HL-60/S4 treated with retinoic acid at 250 ng/mL for 4 days and 3 days (cell line): ENCODE measurements around the gene CFAP99.

Experiments
- in situ Hi-C: fragments of 300-500 bp; cut with MboI; formaldehyde crosslinking; loops from 2 replicates; pipeline ENCODE4 v1.7.0; 2022; ENCODE audit warnings: low sequenced_read_pairs

The CFAP99 gene

DNA sequence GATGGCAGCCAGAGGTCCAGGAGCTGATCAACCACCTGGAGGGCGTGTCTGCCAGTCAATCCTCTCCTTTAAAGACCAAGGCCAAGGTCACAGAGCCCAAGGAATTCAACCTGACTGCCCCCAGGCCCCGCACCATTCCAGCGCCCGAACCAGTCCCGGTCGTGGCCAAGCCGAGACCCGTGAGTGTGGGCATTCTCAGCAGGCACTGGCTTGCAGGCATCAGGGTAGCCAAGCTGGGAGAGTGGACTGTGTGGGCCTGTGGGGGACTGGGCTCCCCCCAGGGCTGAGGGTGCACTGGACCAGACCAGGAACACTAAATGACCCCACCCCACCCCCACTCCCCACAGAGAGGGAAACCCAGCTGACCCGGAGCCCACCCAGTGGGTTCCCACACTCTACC, 26.4 kb downstream of the CFAP99 start:
- in situ Hi-C loops = no loop called here

- in situ Hi-C loops = no loop called here
Measured at GRCh38 chr4:2445571-2445970, 26.8 kb downstream of the CFAP99 start.

- in situ Hi-C loops = no loop called here
Measured at GRCh38 chr4:2446656-2447564, 28.2 kb downstream of the CFAP99 start.

DNA sequence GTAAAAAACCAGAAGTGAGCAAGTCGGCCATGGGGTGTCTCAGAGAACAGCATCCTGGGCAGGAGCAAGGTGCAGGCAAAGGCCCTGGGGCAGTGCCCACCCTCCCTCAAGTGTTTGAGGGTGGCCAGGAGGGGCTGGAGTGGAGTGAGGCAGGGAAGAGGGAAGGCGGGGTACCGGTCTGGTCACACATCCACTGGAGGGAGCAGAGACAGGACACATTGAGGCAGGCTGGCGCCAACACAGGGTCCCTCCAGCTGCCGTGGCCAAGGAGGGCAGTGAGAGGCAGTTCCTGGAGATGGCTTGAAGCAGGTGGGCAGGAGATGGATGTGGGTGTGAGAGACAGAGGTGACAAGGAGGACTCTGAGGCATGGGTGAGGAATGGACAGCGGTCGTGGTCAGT, 29.8 kb downstream of the CFAP99 start:
- in situ Hi-C loops = no loop called here

DNA sequence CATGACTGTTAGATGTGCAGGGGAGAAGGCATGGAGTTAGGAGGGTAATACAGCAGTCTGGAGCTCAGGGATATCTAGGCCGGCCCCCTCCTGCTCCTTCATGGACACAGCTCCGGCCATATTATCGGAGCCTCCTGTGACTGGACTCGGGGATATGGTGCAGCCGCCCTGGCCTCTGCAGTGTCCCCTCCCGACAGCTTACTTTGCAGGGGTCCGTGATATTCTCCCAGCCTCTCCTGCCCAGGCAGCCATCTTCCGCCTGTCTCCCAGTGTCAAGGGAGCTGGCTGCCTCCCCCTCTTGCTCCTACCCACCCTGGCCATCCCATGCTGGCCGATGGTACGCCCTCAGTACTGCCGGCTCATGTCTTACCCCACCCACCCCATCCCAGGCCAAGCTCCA, 30.3 kb downstream of the CFAP99 start:
- in situ Hi-C loops = no loop called here

DNA sequence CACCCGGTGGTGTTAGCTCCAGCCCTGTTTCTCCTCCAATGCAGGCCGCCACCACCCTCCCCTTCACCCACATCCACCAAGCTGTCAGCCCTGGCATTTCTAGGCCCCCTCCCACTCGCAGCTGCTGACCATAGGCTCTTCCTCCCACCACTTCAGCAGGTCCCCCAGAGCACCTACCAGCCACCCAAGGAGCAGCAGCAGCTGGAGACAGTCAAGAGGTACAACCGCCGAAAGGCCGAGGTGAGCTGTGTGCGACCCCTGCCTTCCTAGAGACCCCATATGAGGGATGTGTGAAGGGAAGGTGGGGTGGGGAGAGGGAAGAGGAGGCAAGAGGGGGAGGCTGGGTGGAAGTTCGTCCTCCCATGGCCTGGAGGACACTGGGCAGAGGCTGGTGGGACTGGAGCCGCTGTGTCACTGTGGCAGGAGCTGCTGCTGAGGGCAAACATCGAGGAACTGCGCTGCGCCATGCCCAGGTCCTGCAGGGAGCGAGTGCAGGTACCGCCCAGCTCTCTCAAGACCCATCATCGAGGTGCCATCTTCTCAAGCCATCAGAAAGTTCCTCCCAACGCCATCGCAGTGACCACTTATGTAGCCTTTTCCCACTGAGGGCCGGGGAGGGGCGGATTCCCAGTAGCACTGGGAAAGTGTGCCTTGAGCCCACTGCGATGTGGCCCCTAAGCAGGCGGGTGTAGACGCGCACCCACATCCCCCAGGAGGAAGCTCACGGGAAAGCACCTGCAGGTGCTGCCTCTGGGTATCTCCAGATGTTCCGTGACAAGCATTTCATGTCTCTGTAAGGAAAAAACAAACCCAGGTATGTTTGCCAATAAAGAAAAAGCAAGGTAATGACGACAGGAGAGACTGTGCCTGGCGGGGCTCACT, 31.0 kb downstream of the CFAP99 start:
- in situ Hi-C loops = no loop called here

GRCh38 chr4:2450394-2451035, 31.8 kb downstream of the CFAP99 start:
- in situ Hi-C loops = no loop called here

GRCh38 chr4:2451036-2451520, 32.3 kb downstream of the CFAP99 start:
- in situ Hi-C loops = no loop called here

DNA sequence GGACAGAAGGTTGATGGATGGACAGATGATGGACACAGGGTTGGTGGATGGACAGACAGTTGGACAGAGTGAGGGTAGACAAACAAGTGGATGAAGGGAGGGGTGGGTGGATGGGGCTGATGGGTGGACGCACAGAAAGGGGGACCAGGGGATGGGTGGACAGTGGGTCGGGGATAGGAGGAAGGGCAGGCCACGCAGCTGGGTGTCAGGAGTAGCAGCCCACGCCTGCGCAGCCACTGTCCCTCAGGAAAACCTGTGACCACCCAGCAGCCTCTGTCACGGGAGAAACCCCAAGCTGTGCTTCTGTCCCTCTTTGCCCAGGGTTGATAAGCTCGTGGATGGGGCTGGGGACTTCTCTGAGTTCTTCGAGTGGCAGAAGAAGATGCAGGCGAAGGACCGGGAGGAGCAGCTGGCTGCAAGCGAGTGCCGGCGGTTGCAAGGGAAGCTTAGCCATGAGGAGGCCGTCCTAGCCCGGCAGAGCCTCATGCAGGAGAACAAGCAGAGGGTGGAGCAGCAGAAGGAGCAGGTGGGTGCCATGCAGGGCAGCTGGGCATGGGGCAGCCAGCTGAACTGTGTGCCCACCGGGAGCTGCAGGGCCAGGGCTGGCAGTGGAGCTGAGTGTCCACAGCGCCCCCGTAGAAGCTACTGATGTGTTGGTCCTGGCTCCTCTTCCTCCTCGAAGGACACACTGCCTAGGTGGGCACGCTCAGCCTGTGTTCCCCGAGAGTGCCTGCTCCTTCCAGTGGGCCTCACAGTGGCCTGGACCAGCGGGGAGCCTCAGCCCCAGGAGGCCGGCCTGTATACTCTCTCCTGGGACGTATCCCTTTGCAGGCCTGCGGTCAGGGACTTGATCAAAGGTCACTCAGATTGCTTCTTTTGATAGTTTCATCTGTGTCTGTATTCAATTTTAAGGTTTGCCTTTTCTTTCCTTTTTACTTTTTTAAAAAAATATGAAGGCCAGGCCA, 33.3 kb downstream of the CFAP99 start:
- in situ Hi-C loops = no loop called here

- in situ Hi-C loops = no loop called here
Measured at GRCh38 chr4:2457481-2458295, 38.9 kb downstream of the CFAP99 start.

DNA sequence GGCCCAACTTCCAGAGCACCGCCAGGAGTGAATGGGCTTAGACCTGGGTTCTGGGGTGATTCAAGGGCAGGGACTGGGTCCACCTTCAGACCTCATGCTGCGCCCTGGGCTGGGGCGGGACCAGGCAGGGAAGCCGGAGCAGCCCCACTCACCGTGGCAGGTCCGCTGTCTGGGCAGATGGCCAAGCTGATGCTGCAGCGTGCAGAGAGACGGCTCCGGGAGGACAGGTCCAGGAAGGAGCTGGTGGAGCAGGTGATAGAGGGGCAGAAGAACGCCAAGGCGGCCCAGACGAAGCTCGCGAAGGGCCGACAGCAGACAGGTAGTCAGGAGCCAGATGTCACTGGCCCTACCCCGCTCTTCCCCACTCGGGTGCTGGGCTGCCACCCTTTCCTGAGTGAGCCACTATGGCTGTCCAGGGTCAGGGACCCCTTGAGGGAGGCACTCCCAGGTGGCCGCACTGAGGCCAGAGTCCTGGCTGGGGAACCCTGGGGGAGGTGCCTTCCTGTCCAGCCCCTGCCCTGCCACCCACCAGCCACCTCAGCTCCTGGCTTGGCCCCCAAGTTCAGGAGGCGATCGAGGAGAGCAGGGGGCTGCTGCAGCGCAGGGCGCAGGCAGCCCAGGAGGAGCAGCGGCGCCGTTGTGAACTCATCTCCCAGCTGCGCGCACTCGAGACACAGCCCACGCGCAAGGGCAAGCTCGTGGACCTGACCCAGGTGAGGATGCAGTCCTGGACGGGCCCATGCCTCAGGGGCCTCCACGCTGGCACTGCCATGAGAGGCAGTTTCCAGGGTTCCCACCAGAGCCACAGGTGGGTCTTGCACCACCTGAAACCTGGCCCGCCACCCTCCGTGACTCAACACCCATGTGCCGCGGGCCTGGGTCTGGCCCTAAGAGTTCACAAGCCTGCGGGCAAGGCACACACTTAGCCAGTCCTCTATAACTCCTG, 40.1 kb downstream of the CFAP99 start:
- in situ Hi-C loops = no loop called here

DNA sequence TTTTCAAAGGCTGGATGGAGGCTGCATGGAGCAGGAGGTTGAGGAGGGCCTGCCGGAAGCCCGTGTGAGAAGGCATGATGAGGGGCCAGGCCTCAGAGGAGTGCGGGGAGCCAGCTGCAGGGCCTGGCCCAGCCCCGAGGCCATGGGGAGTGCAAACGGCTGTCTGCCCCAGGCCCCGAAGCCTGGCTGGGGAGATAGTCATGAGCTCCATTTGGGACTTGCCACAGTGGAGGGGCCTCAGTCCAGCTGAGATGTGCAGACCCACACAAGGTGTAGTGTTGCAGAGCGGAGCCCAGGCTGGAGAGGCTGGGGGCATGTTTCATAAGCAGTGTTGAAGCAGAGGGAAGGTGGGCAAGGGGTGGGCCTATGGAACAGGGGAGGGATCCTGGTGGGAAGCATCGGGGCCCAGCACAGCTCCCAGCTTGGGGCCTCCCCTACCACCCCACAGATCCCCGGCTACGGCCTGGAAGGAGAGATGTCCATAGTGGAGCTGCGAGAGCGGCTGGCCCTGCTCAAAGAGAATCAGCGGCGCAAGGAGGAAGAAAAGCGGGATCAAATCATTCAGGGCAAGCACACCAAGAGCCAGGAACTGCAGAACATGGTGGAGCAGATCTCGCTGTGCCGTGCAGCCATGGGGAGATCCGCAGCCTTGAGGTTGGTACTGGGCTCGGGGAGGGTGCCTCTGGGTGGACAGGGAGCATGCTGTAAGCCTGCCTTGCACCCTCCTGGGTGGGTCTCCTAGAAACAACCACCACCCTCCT, 41.0 kb downstream of the CFAP99 start:
- in situ Hi-C loops = no loop called here

DNA sequence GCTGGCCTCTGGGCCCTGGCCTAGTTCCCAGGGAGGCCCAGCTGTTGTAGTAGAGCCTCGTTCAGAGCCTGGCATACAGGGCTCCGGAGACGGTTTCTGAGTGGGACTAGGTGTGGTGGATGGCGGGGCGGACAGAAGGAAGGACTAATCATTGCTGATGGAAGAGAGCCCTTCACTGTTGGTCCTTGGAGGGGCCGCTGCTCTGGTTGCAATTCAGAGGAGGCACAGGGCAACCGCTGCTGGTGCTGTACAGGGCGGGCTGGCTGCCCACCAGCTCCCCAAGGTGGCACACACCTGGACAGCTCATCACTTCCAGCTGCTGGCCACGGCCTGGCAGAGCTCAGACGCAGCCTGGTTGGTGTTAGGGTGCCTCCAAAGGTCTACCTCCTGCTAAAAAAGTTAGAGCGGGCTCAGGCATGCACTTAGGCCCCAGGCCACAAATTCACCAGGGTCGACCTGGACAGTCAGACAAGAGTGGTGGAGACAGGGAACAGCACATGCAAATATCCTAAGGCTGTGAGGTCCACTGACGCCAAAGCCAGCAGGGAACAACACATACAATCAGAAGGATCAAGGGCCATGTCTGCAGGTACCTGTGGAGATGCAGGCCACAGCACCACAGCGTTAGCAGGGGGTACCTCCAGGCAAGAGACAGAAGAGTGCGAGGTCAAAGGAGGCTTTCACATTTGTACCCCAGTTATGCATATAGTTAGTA, 42.6 kb downstream of the CFAP99 start:
- in situ Hi-C loops = no loop called here

DNA sequence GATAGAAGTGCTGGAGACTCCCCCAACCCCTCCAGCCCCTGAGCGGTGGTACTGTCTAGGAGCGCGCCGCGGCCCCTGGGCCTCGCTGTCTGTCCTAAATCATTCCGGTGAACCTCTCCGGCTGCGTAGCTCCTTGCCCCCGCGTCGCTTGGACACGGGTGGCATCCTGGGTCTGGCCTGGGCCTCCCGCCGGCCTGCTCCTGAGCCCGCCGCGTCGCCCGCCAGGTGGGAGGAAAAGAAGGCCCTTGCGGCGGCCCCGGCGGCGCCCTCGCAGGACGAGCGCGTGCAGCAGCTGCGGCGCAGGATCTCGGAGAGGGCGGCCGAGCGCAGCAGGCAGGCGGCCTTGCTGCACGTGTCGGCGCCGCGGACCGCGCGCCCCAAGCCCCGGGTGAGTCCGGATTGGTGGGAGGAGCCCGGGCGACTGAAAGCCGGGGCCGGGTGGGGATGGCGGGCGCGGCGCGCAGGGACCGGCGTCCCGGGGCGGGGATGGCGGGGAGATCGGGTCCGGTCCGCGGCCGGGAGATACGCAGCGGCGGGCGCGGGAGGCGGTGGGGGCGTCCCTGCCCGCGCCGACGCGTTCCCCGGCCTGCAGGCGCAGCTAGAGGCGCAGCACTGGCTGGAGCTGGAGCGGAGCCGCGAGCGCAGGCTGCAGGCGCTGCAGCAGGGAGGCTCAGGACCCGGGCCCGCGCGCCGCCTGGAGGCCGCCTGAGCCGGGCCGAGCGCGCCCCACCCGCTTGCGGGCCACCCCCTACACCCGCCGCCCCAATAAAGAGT, 43.6 kb downstream of the CFAP99 start:
- in situ Hi-C loops = no loop called here

DNA sequence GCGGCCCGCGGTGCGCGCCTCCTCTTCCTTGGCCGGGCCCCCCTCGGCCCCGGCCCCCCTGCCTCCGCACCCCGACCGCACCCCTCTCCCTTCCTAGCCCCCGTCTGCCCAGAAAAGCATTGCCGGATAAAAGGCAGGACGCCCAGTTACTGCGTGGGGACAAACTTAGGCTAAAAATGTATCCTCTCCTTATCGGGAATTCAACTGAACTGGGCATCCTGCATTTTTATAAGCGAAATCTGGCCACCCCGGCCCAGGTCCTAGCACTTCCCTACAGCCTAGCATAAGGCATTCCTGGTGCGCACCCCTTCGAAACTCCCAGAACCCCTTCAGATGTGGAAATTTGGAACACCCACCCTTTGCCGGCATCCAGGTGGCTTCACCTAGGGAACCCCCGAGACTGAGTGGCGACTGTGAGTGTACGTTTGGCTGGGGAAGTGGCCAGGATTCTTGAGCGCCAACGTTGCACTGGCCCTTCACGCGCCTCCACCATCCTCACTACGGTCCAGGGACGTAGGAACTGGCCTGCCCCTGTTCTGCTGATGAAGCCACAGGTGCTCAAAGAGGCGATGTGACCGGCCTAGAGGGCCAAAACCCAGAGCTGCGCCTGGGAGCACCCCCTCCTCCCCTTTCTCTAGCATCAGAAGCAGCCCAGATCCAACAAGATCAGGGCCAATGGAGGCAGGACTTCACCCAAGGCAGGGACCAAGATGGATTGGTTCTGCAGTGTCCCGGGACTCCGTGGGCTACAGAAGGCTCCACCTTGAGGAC, 44.4 kb downstream of the CFAP99 start:
- in situ Hi-C loops = no loop called here
